T-helper 2 cell (primary cell): ENCODE results near the gene LTC4S.
A peak's percentile ranks its signal among the peaks of the same experiment; 100 is the strongest.

ENCODE experiments used
- DNase-seq, 5 experiments: peaks; one replicate each; pipeline versions ENCODE4 v3.0.0 to v3.0.0-alpha.2; 2012 to 2022

Gene LTC4S

DNA sequence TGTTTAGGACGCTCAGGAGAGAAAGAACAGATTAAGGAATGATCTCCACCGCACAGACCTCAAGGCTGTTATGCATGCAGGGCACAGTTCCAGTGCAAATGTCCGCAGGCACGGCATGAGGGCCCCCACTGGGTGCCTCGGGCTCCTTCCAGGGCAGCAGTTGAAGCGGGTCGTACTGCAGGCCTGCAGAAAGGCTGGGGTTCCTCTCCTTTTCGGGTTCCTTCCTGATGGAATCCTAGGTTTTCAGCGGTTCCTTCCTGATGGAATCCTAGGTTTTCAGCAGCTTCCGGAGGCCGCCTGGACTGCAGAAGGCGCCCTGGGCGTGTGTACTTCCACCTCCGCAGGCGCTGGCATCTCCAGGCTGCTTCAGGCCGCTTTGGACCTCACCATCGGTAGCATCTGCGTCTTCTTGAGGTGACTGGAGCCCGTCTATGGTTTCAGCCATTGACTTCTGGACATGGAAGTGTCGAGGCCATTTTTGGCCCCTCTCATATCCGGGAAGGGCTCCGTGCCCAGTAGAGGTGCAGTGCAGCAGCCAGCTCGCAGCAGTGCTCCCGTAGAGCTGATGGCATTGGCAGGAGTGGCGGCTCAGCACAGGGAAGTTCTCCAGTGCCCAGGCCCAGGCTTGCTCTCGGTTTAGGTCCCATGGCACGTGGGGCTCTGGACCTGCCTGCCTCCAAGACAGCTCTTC is 18.5 kb downstream of the LTC4S start:
- DNase-seq = no peak

DNA sequence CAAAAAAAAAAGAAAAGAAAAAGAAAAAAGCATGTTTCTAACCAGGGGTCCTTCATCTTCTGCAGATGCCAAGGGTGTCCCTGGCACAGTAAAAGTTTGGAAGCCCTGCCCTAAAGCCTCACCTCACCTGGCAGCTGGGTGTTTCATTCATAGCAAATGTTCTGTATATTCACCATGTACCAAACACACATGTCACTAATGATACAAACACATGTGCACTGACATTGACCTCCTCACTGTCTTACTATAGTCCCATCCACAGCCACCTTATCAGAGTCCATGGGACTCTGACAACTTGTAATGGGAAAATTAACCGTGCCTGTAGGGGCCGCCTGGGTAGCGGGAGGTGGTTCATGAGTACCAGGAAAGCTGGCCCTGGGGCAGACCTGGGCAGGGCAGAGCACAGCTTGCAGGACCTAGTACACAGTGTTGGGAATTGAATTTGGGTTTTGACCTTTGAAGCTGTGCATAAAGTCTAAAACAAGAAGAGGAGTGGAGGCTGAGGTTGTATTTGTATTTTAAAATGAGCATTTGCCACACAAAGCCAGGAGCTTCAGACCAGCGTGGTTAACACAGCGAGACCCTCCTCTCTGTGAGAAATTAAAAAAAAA is 19.3 kb downstream of the LTC4S start:
- DNase-seq = no peak

DNA sequence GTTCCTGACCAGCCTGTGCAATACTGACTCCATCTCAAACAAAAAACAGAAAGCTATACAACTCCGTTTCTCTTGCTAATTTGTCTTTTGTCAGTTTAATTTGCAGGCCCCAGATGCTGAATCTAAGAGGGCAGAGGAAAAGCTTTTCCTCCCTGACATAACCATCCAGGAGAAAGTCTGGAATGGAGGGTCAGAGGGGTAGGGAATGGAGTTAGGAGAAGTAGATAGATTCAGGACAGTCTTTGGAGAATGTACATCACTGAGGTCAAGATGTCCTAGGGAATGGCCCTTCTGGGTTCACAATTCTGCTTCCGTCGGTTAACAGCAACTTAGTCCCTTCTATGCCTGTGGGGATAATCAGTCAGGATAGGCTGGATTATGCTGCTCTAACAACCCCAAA is 20.3 kb downstream of the LTC4S start:
- no peak for DNase-seq

DNA sequence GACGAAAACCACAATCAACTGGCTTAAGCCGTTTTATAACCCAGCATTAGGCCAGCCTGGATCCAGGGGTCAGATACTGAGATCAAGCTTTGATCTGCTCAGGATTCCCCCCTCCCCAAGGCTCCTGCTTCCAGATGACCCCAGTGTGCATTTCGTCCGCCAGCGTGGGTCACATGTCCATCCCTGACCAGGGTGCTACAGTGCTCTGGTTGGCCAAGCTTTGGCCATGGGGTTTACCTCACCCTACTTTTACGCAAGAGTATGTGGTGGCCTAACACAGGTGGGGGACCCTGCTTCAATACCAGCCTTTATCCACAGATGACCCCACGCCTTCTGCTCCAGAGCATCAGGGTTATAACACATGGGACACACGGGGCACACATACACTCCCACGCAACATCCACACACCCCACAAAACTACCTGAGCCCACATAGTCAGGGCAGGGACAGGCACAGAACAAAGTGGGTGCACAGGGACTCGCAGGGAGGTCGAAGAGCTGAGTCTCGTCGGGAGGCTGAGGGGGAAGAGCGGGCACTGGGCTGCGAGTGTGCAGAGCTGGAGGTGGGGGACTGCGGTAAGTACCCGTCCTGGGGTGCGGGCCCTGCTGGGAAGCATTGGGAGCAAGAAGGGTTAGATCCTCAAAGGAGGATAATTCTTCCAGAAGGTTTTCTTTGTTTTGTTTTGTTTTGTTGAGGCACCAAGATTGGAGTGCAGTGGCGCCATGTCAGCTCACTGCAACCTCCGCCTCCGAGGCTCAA is 21.9 kb downstream of the LTC4S start:
- DNase-seq = no peak

DNA sequence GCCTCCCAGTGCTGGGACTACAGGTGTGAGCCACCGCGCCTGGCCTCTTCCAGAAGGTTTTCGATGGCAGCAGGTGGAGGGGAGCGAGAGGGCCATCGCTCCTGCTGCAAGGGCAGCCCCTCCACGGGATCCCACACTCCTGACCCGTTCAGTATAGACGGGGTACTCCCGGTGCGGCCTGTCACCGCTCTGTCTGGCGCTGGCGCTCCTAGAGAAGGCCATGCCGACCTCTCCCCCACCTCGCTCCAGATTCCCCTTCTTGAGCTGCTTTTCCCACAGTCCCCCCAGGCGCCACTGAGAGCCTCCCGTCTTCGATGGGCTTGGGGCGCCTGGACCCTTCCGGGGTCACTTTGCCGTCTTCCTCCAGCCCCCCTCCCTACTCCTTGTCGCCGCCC is 22.6 kb downstream of the LTC4S start:
- no peak for DNase-seq

DNA sequence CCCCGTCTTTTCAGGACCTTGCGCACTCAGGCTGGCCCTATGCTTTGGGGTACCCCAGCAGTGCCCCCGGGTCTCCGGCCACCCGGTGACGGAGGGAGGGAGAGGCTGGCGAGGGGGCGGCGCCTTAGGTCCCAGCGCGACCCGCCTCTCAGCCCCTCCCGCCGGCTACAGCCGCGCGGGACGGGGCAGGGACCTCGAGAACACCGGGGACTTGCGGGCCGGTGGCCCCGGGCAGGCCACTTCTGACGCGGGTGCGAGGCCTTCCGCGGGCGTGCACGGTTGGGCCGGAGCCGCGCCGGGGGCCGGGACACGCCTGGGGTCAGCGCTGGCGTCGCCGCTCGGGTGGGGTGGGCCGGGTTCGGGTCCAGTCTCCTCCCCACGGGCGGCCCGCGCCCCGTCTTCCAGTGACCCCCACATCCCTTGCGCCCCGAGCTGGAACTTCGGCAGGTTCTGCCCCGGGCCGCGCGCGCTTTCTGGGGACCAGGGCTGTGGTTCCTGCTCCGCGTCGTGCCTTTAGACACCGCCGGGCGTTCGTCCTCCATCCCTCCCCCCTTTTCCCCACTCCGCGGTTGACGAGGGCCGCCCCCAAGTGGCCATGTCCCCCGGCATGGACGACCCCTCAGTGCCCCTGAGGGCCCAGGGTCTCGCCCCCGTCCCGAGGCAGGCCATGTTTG is 23.1 kb downstream of the LTC4S start:
- no peak for DNase-seq

DNA sequence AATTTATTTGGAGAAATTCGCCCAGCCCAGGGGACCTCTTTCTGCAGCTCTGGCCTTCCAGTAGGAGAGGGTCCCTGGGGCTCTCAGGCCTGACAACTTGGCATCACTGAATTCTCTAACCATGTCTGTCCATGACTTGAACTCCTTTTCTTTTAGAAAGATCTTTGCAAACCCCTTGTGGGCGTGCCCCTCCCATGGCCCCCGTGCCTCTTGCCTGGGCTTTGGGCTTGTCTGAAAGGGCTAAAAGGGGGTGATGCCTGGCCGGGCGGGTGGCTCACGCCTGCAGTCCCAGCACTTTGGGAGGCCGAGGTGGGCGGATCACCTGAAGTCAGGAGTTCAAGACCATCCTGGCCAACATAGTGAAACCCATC is 23.7 kb downstream of the LTC4S start:
- no peak for DNase-seq

DNA sequence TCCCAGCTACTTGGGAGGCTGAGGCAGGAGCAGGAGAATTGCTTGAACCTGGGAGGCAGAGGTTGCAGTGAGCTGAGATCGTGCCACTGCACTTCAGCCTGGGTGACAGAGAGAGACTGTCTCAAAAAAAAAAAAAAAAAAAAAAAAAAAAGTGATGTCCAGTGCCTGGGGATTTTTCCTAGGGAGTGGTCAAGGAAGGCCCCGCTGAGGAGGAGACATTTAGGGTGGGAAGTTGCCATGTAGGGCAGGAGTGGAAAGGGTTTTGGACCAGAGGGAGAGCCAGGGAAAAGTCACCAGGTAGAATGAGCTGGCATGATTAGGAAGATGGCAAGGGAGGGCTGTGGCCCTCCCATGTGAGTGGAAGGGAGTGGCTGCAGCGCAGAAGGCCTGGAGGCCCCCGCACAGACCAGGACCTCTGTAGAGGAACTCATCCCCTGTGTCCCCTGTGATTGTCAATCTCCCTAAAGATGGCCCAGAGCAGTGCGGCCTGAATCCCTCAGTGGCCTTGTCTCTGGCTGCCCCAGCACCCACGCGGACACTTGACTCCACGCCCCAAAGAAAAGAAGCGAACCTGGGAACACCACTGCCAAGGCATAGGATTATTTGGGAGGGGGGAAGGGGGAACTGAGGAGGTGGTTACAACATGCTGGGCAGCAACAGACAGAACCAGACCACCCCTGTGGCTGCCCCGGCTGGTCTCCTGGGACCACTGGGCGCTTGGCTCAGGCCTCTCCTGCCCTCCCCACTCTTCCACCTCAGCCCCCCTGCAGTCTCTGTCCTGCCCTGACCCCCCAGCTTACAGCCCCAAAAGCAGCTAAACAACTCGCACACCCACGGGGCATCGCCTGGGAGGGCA is 24.3 kb downstream of the LTC4S start:
- no peak for DNase-seq

DNA sequence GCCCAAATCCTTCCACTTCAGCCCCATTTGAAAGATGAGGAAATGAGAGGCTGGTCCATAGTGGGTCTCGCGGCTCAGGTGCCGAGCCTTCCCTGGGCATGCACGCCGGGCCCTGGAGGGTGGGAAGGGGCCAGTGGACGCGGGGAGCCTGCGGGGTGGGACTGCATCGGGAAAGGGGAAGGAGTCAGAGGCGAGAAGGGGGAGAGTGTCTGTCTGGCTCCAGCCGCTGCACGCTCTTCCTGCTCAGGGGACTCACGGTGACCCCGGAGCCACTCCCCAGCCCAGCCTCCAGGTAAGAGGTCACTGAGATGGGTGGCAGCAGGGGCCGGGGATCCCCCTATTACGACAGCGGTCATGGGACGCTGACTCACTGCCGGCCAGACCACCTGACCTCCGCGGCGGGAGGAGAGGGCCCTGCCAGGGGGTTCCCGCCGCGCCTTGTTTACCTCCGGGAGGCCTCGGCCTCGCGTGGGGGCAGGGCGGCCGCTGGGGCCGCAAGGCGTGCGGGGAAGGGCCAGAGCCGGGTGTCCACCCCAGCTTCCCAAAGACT is 25.0 kb downstream of the LTC4S start:
- DNase-seq = peak; percentile 70 to 93 (median 86)

DNA sequence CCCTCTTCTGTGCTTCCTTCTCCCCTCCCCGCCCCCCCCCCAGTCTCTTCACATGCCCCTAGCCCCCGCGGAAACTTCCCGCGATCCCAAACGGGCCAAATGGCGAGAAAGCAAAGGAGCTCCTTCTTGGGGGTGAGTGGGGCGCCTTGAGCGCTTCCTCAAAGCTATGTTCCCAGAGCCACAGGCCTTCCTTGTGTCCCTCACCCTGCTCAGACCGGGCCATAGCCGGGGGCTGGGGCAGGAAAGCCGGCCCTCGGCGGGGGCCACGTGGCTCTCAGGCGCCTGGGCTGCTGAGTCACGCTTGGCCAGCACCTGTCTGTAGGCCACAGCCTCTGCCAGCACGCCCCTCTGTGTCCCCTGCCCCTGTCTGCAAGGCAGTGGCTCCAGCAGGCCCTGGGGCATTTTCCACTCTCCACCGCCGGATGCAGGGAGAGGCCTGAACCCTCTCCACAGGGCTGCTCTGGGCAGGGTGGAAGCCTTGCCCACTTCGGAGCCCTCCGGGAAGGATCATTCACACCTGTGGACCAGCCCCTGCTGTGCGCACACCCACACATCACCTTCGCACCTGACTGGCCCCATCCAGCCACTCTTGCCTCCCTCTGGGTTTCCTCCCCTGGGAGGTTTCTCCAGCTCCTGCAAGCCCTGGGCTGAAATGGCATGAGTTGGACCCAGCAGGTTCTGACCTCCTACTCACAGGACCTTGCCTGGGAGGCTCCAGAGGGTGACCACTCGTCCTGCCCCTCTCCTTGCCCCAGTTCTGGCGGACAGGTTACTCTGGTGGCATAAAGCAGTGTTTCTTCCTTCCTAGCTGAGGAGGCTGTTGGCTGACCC is 25.7 kb downstream of the LTC4S start:
- DNase-seq = no peak

DNA sequence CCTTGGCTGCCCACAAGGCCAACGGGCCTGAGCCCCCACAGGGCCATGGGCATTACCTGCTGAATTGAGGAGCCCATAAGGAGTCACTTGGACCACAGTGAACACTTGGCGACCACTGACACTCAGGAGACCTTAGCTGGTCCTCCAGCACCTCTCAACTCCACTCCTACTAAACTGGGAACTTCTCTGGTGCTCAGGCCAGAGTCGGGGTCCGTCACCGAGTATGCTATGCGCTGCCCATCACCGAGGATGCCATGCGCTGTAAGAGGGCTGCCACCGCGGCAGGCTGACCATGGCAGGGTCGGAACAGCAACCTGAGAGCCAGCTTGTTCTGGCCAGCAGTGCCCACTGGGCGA is 26.3 kb downstream of the LTC4S start:
- DNase-seq = no peak

DNA sequence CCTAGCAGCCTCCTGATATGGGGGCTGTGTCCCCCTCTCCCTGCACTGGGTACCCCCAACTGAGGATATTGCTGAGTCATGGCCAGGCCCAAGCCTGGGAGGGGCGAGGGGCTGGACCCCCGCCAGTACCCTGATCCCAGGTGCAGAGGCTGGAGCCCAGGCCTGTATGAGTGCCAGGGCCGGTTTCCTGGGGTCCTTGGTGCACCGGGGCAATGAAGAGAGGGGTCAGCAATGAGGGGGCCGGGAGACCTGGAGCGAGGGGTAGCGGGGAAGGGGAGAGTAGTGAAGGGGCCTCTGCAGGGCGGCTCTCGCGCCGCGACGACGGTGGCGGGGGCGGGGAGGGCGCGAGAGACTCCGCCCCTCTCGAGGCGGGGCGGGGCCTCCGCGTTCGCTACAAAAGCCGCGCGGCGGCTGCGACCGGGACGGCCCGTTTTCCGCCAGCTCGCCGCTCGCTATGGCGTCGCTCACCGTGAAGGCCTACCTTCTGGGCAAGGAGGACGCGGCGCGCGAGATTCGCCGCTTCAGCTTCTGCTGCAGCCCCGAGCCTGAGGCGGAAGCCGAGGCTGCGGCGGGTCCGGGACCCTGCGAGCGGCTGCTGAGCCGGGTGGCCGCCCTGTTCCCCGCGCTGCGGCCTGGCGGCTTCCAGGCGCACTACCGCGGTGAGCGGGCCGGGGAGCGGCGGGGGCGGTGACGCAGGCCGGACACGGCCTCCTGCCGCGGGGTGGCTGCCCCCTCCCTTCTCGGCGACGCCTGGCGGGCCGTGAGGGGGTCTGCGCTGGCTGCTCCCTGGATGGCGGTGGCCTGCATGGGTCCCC is 26.9 kb downstream of the LTC4S start, which contains the start of gene SQSTM1:
Gene SQSTM1 (plus strand): TSS at position 423 of the 815 bp plus-strand sequence. CDS start 32 bp downstream, at position 455.
- DNase-seq = peak; percentile 65 to 85 (median 76)

DNA sequence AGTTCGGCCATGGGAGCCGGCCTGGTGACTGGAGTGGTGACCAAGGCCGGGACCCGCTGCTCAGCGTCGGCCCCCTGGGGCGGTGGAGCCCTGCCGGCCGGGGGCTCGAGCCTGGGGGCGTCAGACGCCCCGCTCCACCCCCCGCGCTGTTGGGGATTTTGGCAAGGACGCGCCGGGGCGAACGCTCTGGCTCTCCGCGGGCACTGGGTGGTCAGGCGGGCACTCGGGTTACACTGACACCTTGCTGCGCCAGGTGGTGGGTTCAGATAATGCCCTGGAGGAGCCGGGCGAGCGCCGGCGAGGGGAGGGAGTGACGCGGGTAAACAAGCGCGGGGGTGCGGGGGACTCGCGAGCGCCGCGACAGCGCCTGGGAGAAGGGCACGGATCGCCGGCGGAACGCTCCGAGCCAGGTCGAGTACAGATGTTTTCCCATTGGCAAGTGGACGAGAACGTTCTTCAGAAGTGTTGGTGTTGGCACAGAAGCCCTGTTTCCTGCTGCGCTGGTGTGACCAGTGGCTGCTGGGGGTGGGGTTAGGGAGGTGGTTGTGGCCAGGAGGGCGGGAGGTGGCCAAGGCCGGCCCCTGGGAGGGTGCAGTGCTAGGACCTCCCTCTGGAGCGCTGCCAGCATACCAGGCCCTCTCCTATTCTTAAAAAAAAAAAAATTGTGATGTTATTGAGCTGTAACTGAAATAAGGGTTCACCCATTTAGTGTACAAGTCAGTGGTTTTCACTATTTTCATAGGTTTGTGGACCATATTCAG is 27.7 kb downstream of the LTC4S start:
- peak; percentile 74 to 92 (median 87) for DNase-seq

DNA sequence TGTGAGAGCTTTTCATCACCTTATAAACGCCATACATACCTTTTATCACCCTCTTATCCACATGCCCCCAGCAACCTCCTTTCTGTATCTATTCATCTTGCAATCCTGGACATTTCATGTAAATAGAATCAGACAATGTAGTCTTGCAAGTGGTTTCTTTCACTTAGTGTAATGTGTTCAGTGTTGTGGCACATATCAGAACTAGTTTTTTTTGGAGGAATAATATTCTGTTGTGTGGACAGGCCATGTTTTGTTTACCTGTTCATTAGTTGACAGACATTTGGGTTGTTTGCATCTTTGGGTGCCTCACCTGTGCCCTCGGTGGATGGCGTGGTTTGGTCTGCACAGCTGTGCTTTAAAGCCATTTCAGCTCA is 28.3 kb downstream of the LTC4S start:
- no peak for DNase-seq

DNA sequence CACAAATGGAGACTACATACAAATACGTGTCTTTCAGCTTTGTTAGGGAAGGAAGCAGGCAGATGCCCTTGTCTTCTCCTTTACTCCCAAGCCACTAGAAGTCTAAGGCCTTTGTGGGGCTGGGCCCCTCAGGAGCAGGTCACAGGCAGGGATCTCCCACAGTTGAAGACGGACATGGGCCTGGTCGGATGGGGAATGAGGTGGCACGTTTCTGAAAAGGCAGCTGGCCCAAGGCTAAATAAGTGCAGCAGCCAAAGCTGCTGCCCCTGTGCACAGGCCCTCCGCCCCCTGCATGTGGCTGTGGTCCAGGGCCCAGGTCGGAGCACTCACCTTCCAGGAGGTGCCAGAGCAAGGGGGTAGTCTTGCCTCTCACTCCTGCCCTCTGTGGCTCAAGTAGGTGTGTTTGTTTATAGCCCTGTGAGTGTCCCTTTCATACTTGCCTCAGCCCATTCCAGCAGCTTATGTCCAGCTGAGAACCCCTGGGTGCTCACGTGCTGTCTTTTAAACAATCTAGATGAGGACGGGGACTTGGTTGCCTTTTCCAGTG is 28.7 kb downstream of the LTC4S start:
- no peak for DNase-seq

DNA sequence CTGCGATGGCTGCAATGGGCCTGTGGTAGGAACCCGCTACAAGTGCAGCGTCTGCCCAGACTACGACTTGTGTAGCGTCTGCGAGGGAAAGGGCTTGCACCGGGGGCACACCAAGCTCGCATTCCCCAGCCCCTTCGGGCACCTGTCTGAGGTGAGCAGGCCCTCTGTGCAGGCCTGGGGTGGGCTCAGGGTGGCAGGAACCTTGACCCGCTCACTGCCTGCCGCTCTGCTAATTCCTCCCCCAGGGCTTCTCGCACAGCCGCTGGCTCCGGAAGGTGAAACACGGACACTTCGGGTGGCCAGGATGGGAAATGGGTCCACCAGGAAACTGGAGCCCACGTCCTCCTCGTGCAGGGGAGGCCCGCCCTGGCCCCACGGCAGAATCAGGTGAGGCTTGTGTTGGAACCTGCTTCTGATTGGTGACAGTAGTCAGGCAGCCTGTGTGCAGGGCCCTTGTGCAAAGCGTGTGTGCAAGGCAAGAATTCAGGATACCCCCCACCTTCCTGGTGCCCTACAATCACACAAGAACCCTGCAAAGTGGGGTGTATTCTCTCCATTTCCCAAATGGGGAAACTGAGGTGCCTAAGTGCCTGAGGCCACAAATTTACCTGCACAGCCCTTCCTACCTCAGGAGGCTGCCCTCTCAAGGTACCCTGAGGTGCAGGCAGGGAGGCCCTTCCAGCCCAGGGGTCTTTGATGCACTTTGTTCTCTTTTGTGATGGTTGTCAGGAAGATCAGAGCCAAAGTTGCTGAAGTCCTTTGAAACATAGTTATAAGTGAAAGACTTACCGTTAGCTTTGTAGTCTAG is 30.4 kb downstream of the LTC4S start:
- DNase-seq = no peak

DNA sequence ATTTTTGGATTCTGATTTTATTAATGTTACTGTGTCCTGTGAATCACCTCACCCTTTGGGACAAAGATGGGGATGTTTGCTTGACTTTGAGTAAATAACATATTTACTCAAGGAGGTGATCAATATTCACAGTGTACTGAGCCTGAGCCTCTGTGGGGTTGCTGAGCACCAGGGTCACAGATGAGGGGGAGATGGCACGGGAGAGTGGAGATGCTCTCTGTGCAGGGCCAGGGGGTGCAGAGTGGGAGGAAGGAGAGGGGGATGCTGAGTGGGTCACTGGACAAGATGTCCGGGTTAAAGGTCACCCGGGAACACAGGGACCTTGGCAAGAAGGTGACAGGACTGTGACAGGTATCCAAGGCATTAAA is 30.9 kb downstream of the LTC4S start:
- no peak for DNase-seq

DNA sequence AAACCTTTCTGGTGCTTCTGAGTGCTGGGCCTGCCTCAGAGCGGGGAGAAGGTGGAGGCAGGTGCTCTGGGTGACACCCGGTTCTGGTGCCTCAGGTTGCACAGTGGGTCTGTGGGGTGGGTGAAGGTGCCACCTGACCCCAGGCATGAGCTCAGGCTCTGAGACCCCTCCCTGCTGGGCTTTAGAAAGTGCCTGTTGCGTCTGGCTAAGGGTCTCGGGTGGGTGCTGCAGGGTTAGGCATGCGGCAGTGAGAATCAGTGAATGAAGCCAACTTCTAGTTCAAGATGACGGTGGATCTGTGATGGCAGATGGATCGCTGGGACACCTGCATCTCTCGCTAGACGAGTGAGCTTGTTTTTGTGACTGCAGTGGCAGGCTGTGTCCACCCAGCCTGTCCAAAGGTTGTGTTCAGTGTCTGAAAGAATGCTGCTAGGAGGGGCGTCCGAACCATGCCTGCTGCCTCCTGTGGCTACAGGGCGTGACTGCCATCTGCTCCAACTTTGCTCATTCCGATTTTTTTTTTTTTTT is 31.9 kb downstream of the LTC4S start:
- DNase-seq = no peak
